GM19351 (cell line): ENCODE data around the gene CD38.

Experiments used
- ATAC-seq: cut with Tn5 transposase; IDR thresholded peaks from one replicate; pipeline ENCODE4 v1.9.1; 2021; ENCODE audit warnings: mild to moderate bottlenecking, moderate library complexity; ENCODE audit not compliant: unreplicated experiment

Gene CD38

DNA sequence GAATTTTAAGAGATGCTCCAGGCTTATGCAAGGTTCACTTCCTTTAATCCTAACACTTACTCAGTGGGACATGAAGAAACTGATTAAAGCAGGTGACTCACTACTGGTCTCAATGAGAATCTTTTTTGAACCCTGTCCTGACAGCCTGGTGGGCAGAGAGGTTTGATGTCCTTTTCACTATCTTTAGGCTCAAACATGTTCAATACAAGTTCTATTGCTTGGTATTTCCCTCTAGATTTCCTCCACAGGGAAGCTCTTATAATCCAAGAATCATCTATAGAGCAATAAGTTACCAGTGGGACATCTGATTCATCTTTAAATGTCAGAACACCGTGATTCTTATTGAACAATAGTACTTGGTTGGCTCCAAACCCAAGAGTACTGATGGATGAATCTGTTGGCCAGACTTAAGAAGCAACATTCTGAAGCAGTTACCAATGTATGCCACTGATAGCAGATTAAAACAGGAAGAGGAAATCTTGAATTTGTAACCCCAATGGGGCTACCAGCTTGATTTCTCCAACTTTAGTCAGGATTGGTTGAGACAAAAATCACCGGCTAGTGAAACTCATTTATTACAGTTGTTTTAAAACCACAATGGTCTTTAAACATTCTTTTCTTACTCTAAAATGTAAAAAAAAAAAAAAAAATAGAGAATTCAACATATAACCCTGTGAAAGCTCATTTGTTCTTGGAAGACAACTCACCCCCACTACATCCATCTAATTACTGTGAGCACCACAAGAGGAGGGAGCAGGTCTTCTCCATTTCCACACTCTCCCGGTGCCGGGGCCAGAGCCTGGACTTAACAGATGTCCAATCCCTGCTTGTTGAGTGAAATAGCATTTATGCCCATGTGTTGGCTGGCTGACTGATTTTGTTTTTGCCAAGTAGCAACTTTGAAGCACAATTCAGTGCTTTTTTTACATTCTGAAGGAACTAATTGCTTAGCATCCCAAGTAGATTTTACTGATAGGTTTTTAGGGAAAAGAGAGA is 117.1 kb downstream of the CD38 start:
- ATAC-seq = no peak

- no peak for ATAC-seq
Measured at GRCh38 chr4:15897577-15897976, 119.4 kb downstream of the CD38 start.

DNA sequence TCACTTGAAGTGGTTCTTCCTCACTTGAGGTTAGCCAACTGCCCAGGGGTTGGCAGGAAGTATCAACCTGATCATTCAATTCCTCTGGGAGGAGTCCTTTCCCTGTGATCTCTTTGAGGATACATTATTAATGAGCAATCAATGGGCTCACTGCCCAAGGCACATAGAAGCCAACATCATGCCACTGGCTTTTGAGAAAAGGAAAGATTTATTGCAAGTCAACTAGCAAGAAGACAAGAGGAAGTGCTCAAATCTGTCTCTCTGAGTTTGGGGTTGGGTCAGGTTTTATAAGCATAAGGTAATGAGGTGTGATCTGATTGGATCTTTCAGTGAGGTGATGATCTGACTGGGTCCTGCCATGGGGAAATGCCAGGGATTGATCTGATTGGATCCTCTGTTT is 120.8 kb downstream of the CD38 start:
- ATAC-seq = no peak

DNA sequence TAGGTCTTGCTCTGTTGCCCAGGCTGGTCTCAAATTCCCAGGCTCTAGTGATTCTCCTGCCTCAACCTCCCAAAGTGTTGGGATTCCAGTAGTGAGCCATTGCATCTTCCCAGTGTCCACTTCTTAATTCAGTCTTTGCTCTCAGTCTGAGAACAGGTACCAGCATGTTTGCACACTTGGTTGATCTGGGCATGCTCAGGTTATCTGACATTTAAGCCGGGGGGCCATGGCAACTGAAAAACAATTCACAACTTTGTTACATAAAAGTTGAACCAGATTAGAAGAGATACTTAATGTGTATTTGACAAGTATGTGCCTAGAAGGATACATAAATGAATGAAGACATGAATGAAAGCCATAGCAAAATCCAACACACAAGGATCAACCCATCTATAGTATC is 121.4 kb downstream of the CD38 start:
- no peak for ATAC-seq

DNA sequence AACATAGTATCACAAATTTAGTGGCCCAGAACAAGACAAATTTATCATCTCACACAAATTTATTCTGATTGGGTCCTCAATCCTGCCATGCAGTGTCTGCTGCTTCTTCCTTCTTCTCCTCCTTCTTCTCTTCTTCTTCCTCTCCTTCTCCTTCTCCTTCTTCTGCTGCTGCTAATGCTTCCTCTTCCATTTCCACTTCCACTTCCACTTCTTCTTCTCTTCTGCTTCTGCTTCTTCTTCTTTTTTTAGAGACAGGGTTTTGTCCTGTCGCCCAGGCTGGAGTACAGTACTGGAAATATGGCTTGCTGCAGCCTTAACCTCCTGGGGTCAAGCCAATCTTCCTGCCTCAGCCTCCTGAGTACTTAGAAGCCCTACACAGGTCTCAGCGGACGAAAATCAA is 122.9 kb downstream of the CD38 start:
- no peak for ATAC-seq

DNA sequence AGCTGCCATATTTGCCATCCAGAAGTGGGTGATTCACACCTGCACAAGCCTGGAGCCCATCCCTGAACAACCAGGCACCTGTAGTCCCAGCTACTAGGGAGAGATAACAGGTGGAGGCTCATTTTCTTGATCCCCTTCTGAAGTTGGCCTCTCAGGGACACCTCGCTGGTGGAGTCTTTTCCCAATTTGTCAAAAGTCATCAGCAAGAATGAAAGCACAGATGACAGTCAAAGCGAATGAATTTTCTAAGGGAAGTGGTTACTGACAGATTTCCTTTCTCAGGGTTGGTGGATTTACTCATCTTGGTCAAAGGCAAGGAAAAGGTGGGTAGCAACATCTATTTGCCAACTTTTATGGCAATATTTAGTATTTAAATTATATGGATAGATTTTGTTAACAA is 123.9 kb downstream of the CD38 start:
- no peak for ATAC-seq

- ATAC-seq = no peak
Measured at GRCh38 chr4:15902746-15903145, 124.6 kb downstream of the CD38 start.
